GM19099 (cell line): ENCODE data around the gene MGA.

ENCODE experiments used
- POLR2A ChIP-seq: IDR thresholded peaks from 3 replicates; pipeline ENCODE4 v1.6.1; 2011; ENCODE audit warnings: low read depth; ENCODE audit not compliant: insufficient read length; ENCODE audit errors: extremely low read depth

MGA gene

GRCh38 chr15:41816788-41817187 lies 156.6 kb downstream of the MGA start:
- TF ChIP-seq POLR2A, result no peak

- no peak for TF ChIP-seq POLR2A
These were observed 157.1 kb downstream of the MGA start for GRCh38 chr15:41817327-41817726.

- no peak for TF ChIP-seq POLR2A
These were observed 157.6 kb downstream of the MGA start for GRCh38 chr15:41817781-41818180.

GRCh38 chr15:41819455-41820050 lies 159.3 kb downstream of the MGA start:
- TF ChIP-seq POLR2A, result no peak

GRCh38 chr15:41820791-41821423 lies 160.7 kb downstream of the MGA start:
- TF ChIP-seq POLR2A, result no peak

- TF ChIP-seq POLR2A, result no peak
These were observed 161.6 kb downstream of the MGA start for GRCh38 chr15:41821831-41822230.

GRCh38 chr15:41822471-41822870 lies 162.3 kb downstream of the MGA start:
- TF ChIP-seq POLR2A, result no peak
